Pancreas (tissue), 10 donors: Measurements from ENCODE around the gene ELOA2. TPM values are rescaled to one million over a fixed set of nuclear protein-coding genes. Genes with fewer than 3 reads are reported as not detected.

ENCODE experiments used
- ATAC-seq, 4 donors: fragments of 200-7000 bp; cut with Tn5 transposase; one replicate each; pipeline versions ENCODE4 v1.8.0 to v1.9.1; 2020; ENCODE audit warnings: mild to moderate bottlenecking in 4 of 4, moderate library complexity in 4 of 4
- DNase-seq, 6 donors: peaks; one replicate each; pipeline ENCODE4 v3.0.0-alpha.2; 2020
- FAIRE-seq: peaks from 2 replicates; lab custom pipeline; 2012; peaks lifted over from hg19 to GRCh38; lab: Jason Lieb, UNC
- H3K27ac ChIP-seq, 4 donors: fragments of 200-600 bp; sonication (generic); 1 replicate in 3 of 4; 2 replicates in 1 of 4; pipeline versions ENCODE4 v1.5.0 to v1.8.0; 2020
- H3K27me3 ChIP-seq, 4 donors: fragments of 200-600 bp; one replicate each; pipeline ENCODE4 v1.8.0; 2021
- H3K36me3 ChIP-seq, 3 donors: fragments of 200-600 bp; sonication (generic) in 1 of 3; one replicate each; pipeline versions ENCODE4 v1.5.0 to v1.8.0; 2020 to 2021
- H3K4me1 ChIP-seq, 3 donors: fragments of 200-600 bp; one replicate each; pipeline ENCODE4 v1.8.0; 2021
- H3K4me3 ChIP-seq, 4 donors: fragments of 200-600 bp; sonication (generic) in 2 of 4; one replicate each; pipeline versions ENCODE4 v1.5.0 to v1.8.0; 2020 to 2021
- H3K9me3 ChIP-seq, 4 donors: fragments of 200-600 bp; one replicate each; pipeline ENCODE4 v1.8.0; 2021
- CTCF ChIP-seq, 4 donors: fragments of 200-600 bp; sonication (generic) in 3 of 4; IDR thresholded peaks; one replicate each; pipeline versions ENCODE4 v1.5.0 to v1.8.0; 2021; ENCODE audit warnings: antibody characterized with exemption in 4 of 4
- WGBS, 2 donors: extraction: QIAGEN DNeasy Blood & Tissue Kit; methylation state at CpG; one replicate each; pipeline ENCODE4 v1.1.7; 2013; 5-methylcytosine and 5-hydroxymethylcytosine counted together
- intact Hi-C, 3 donors: fragments of 100-400 bp; cut with DNase I; formaldehyde crosslinking; loops; one replicate each; pipeline versions ENCODE4 v1.11.1 to v1.14.2; 2022
- polyA plus RNA-seq, 2 donors: library from polyadenylated mRNA; stranded (reverse); fragments of 200-250 nt; gene quantifications; one replicate each; pipeline ENCODE4 v1.2.3, GENCODE V29; 2013
- total RNA-seq, 6 donors: library from RNA; stranded (reverse); fragmentation: NEBNext Ultra II Directional in 4 of 6; extraction: Animal tissue kit (Norgen Biotek cat#: 25700) in 4 of 6; gene quantifications; one replicate each; pipeline versions ENCODE4 v1.2.1 to v1.2.4, GENCODE V29; 2021 to 2023
- donor health status: healthy with polysubstance abuse.
- donor health status: DM: no; HTN: no; CAD: no; lungs with moderate emphysema.
- donor health status: DM: no; HTN: no; CAD: no.
- donor health status: control.
- donor health status: control.
- donor health status: Bipolar disorder and iron deficiency.
- donor health status: DM: yes; HTN: yes; CAD: no.
- donor health status: DM: no; HTN: no; CAD: no.
- donor health status: DM: no; HTN: no; CAD: no.
- donor health status: DM: yes; HTN: yes; CAD: no.

Gene ELOA2
- total and polyA plus RNA-seq, 8 donors: not detected

GRCh38 chr18:47075098-47075883 is 39.9 kb upstream of the ELOA2 start:
- Histone ChIP-seq H3K27me3 (no peaks in the 10 kb centered on the region), H3K9me3 (no peaks in the 10 kb centered on the region), H3K4me3 (no peak overlapping the region), H3K27ac (no peak overlapping the region), H3K36me3 (no peaks in the 10 kb centered on the region), H3K4me1 (no peaks in the 10 kb centered on the region)
- FAIRE-seq: no peak
- WGBS, 2 donors: 68 to 80% methylated on average over 13 of the region's 13 CpGs
- no peak for DNase-seq
- intact Hi-C loops: no loop called here
- no peak for ATAC-seq
- no peak for TF ChIP-seq CTCF (IDR thresholded peaks at IDR 0.05)

- H3K4me3 ChIP-seq: no peak overlapping the region
- H3K4me1 ChIP-seq: no peaks in the 10 kb centered on the region
- no peaks in the 10 kb centered on the region for H3K27me3 ChIP-seq
- H3K27ac ChIP-seq: no peak overlapping the region
- WGBS, 2 donors: 68 to 70% methylated on average over 3 of the region's 3 CpGs
- intact Hi-C loops: no loop called here
- TF ChIP-seq CTCF (IDR thresholded peaks at IDR 0.05): no peak
- no peak for FAIRE-seq
- H3K9me3 ChIP-seq: no peaks in the 10 kb centered on the region
- H3K36me3 ChIP-seq: no peaks in the 10 kb centered on the region
- DNase-seq: no peak
- ATAC-seq: no peak
These were observed 32.2 kb upstream of the ELOA2 start for GRCh38 chr18:47067648-47068047.

- intact Hi-C loops: no loop called here
- Histone ChIP-seq H3K9me3 (no peaks in the 10 kb centered on the region), H3K4me3 (no peak overlapping the region), H3K27ac (no peak overlapping the region), H3K27me3 (no peaks in the 10 kb centered on the region), H3K36me3 (no peaks in the 10 kb centered on the region), H3K4me1 (no peaks in the 10 kb centered on the region)
- DNase-seq: no peak
- no peak for TF ChIP-seq CTCF (IDR thresholded peaks at IDR 0.05)
- ATAC-seq: no peak
- 87 to 90% methylated on average over 8 of the region's 8 CpGs for WGBS, 2 donors
- FAIRE-seq: no peak
These were observed 27.7 kb upstream of the ELOA2 start for GRCh38 chr18:47063096-47063495.

- intact Hi-C loops: no loop called here
- Histone ChIP-seq H3K4me3 (no peak overlapping the region), H3K36me3 (no peaks in the 10 kb centered on the region), H3K27me3 (no peaks in the 10 kb centered on the region), H3K9me3 (no peaks in the 10 kb centered on the region), H3K27ac (no peak overlapping the region), H3K4me1 (no peaks in the 10 kb centered on the region)
- DNase-seq: no peak
- no peak for TF ChIP-seq CTCF (IDR thresholded peaks at IDR 0.05)
- FAIRE-seq: no peak
- no peak for ATAC-seq
- WGBS, 2 donors: 48 to 61% methylated on average over 2 of the region's 2 CpGs
These were observed 27.1 kb upstream of the ELOA2 start for GRCh38 chr18:47062471-47062870.

- ATAC-seq (no peak), FAIRE-seq (no peak), DNase-seq (no peak)
- intact Hi-C loops: no loop called here
- H3K9me3 ChIP-seq: no peaks in the 10 kb centered on the region
- TF ChIP-seq CTCF (IDR thresholded peaks at IDR 0.05): no peak
- 77 to 89% methylated on average over 5 of the region's 5 CpGs for WGBS, 2 donors
- H3K27me3 ChIP-seq: no peaks in the 10 kb centered on the region
- no peak overlapping the region for H3K27ac ChIP-seq
- H3K4me1 ChIP-seq: no peaks in the 10 kb centered on the region
- no peaks in the 10 kb centered on the region for H3K36me3 ChIP-seq
- no peak overlapping the region for H3K4me3 ChIP-seq
These were observed 18.9 kb upstream of the ELOA2 start for GRCh38 chr18:47054369-47054768.
